Fibroblast of mammary gland (primary cell): ENCODE measurements around the gene CYS1.
A peak's percentile ranks its signal among the peaks of the same experiment; 100 is the strongest.

Experiments
- DNase-seq: peaks from one replicate; pipeline ENCODE4 v3.0.0-alpha.2; 2010; ENCODE audit warnings: low read depth
- H3K4me3 ChIP-seq: 2 replicates; pipeline ENCODE4 v1.5.1; 2011; ENCODE audit warnings: low read depth, mild to moderate bottlenecking, low read length, moderate library complexity; ENCODE audit not compliant: control insufficient read depth
- TF ChIP-seq, protein P1 (sequence below): conservative IDR thresholded peaks from 2 replicates; pipeline ENCODE4 v1.5.1; 2011; ENCODE audit warnings: low read depth, low read length, inconsistent platforms; ENCODE audit not compliant: control insufficient read depth, insufficient read depth

CYS1 gene

DNA sequence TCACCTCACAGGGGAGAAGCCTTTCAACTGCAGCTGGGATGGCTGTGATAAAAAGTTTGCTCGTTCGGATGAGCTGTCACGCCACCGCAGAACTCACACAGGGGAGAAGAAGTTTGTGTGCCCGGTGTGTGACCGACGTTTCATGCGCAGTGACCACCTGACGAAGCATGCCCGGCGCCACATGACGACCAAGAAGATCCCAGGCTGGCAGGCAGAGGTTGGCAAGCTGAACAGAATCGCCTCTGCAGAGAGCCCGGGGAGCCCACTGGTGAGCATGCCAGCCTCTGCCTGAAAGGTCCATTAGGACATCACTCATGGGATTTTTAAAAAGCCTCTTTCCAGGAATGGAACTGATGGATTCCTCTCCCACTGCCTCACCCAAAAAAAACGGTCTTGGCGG is 28.0 kb downstream of the CYS1 start:
- H3K4me3 ChIP-seq = no peak overlapping the region
- no peak for DNase-seq
- TF ChIP-seq, protein P1, sequence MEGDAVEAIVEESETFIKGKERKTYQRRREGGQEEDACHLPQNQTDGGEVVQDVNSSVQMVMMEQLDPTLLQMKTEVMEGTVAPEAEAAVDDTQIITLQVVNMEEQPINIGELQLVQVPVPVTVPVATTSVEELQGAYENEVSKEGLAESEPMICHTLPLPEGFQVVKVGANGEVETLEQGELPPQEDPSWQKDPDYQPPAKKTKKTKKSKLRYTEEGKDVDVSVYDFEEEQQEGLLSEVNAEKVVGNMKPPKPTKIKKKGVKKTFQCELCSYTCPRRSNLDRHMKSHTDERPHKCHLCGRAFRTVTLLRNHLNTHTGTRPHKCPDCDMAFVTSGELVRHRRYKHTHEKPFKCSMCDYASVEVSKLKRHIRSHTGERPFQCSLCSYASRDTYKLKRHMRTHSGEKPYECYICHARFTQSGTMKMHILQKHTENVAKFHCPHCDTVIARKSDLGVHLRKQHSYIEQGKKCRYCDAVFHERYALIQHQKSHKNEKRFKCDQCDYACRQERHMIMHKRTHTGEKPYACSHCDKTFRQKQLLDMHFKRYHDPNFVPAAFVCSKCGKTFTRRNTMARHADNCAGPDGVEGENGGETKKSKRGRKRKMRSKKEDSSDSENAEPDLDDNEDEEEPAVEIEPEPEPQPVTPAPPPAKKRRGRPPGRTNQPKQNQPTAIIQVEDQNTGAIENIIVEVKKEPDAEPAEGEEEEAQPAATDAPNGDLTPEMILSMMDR = no peak

DNA sequence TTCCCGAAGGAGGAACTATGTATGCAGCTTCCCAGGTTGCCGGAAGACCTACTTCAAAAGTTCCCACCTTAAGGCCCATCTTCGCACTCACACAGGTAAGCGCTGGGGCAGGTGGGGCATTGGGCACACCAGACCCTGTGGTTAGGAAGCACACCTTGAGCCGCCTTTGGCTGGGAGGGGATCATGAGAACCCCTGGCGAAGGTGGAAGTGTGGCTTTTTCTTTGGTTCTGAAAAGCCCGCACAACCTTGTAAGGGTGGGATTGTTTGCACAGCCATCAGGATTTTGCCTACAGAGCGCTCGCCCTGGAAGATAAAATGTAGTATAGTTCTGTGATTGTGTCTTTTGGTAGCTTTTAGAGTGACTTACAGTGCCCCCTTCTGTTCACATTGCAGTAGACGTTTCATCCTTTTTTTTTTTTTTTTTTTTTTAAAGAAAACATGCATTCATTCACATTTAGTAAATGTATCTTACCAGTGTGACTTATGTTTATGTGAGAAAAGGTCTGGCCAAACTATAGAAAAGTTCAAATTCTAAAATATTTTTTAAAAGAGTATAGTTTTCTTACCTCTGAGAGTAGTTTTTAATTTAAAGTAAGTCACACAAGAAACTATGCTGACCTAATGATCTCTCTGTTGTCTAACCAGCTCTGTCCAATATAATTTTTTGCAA is 31.6 kb downstream of the CYS1 start:
- peak; percentile 71 for DNase-seq
- TF ChIP-seq, protein P1 = peak; percentile 69
- H3K4me3 ChIP-seq = no peak overlapping the region

DNA sequence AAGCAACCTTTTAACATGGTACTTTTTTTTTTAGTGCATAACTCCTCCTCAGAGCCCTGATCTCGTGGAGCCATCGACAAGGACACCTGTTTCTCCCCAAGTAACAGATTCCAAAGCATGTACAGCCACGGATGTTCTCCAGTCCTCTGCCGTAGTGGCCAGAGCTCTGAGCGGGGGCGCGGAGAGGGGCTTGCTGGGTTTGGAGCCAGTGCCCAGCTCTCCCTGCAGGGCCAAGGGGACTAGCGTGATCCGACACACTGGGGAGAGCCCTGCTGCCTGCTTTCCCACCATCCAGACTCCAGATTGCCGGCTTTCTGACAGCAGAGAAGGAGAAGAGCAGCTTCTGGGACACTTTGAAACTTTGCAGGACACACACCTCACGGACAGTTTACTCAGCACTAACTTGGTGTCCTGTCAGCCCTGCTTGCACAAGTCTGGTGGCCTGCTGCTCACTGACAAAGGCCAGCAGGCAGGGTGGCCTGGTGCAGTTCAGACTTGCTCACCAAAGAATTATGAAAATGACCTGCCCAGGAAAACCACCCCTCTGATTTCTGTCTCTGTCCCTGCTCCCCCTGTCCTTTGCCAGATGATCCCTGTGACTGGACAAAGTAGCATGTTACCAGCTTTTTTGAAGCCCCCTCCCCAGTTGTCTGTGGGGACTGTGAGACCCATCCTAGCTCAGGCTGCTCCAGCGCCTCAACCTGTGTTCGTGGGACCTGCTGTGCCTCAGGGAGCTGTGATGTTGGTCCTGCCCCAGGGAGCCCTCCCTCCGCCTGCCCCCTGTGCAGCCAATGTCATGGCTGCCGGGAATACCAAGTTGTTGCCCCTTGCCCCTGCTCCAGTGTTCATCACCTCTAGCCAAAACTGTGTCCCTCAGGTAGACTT is 32.4 kb downstream of the CYS1 start:
- no peak for DNase-seq
- no peak overlapping the region for H3K4me3 ChIP-seq
- TF ChIP-seq, protein P1 = no peak

DNA sequence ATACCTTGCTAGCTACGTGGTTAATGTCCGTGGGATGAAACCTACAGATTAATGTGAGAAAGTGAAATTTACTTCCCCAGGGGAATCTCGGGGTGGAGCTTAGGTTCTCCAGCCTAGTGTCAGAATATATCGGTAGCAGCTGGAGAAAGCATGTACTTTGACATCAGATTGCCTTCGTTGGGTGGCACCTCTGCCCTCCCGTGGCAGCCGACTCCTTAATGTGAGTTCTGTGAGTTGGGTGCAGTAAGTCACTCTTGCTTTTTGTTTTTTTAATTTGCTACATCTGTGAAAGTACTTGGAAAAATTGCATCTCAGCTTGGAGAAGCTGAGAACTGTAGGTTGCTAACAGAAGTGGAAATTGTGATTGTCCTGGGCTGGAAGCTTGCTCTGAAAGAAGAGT is 33.3 kb downstream of the CYS1 start:
- no peak for DNase-seq
- TF ChIP-seq, protein P1 = no peak
- H3K4me3 ChIP-seq = no peak overlapping the region

DNA sequence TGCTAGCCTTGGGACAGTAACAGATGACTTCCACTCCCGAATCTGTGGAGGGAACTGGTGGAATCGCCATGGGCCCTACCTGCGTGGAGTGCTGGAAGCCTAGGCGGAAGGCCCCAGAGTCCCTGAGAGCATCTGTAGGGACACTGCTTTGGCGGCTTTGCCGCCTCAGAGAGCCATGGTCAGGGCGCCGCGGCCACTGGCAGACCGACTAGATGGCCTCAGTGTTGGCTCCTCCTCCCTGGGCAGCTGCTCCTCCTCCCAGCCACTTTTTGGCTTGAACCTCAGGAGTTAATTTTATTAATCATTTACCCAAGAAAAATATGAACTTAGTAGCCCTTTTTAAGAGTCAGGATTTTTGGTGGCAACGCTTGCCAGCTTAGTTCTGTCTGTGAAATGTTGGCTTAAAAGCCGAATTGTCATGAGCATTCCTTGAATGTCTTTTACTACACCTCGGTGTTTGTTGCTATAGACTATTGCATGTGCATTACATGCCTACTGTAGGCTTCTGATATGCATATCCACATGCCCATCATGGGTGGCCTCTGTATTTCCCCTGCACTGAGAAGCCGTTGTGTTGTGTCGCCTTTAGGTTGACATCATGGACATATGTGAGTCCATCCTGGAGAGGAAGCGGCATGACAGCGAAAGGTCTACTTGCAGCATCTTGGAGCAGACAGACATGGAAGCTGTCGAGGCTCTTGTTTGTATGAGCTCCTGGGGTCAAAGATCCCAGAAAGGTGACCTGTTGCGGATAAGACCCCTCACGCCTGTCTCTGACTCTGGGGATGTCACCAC is 34.5 kb downstream of the CYS1 start:
- TF ChIP-seq, protein P1 = no peak
- no peak overlapping the region for H3K4me3 ChIP-seq
- DNase-seq = no peak

DNA sequence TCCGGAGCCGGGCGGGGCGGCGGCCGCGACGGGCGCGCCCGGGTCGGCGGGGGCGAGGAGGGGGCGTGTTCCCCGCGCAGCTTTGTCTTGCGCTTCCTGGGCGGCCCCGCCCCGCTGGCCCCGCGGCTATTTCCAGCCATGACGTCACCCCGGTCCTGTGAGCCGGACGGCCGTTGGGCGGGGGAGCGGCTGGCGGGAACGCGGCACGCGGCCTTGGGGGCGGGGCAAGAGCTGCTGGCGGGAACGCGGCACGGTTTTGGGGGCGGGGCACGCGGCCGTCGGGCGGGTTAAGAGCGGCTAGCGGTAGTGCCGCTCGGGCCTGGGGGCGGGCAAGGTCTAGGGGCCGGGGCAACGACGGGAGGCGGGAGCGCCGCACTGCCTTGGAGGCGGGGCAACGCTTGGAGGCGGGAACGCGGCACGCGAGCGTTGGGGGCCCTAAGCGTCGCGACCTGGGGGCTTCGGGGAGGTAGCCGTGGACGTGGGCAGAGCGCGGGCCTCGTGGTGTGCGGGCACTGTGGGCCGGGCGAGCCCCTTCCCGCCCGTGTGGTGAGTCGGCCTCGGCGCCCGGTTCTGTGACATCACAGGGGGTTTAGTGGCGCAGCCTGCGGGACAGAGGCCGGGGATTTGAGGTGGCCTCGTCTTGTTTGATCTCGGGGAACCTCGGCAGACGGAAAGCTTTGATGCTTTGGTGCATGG is 36.2 kb downstream of the CYS1 start:
- peak overlapping the region; percentile 42 for H3K4me3 ChIP-seq
- DNase-seq = peak; percentile 92
- TF ChIP-seq, protein P1 = no peak
